22Rv1 (cell line): ENCODE data around the gene DNASE1L2.

Source experiments
- ZFX ChIP-seq: fragments of 450-650 bp; IDR thresholded peaks from 2 replicates; pipeline ENCODE4 v1.6.1; 2017; ENCODE audit warnings: antibody characterized with exemption, borderline replicate concordance
- TF ChIP-seq, protein P1 (sequence below): fragments of 450-650 bp; IDR thresholded peaks from 2 replicates; pipeline ENCODE4 v1.5.1; 2017; ENCODE audit warnings: mild to moderate bottlenecking

DNA sequence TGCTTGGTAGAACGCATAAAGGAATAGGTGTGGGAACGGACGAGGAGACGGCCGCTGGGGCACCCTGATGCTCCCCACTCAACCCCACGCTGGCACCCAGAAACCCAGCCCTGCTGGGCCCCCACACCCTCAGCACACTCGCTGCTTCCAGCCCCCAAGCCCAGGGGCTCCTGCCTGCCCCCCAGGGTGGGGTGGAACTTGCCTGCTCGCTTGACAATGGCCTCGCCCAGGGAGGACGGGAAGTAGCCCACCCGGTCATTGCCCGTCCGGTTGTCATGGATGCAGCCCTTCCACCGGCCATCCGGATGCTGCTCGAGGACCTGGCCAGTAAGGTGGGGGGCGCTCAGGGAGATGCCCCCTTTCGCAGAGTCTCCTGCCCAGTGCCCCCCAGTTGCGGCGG lies 49.7 kb upstream of the DNASE1L2 start:
- TF ChIP-seq, protein P1, sequence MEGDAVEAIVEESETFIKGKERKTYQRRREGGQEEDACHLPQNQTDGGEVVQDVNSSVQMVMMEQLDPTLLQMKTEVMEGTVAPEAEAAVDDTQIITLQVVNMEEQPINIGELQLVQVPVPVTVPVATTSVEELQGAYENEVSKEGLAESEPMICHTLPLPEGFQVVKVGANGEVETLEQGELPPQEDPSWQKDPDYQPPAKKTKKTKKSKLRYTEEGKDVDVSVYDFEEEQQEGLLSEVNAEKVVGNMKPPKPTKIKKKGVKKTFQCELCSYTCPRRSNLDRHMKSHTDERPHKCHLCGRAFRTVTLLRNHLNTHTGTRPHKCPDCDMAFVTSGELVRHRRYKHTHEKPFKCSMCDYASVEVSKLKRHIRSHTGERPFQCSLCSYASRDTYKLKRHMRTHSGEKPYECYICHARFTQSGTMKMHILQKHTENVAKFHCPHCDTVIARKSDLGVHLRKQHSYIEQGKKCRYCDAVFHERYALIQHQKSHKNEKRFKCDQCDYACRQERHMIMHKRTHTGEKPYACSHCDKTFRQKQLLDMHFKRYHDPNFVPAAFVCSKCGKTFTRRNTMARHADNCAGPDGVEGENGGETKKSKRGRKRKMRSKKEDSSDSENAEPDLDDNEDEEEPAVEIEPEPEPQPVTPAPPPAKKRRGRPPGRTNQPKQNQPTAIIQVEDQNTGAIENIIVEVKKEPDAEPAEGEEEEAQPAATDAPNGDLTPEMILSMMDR: no peak
- TF ChIP-seq ZFX: no peak
